OCI-M2 (cell line): Measurements from ENCODE around the gene TMPRSS6.

Experiments
- DNase-seq: peaks from one replicate; lab custom pipeline; 2025; ENCODE audit not compliant: unreplicated experiment; lab: John Stamatoyannopoulos, UW

The TMPRSS6 gene

GRCh38 chr22:37067428-37067827 lies 42.1 kb downstream of the TMPRSS6 start:
- DNase-seq = no peak

GRCh38 chr22:37065961-37066360 lies 43.6 kb downstream of the TMPRSS6 start:
- DNase-seq = no peak

GRCh38 chr22:37065180-37065579 lies 44.3 kb downstream of the TMPRSS6 start:
- no peak for DNase-seq

- DNase-seq = no peak
Observed at GRCh38 chr22:37064553-37064952, 45.0 kb downstream of the TMPRSS6 start.

GRCh38 chr22:37063431-37064420 lies 45.8 kb downstream of the TMPRSS6 start:
- DNase-seq = no peak

- no peak for DNase-seq
Observed at GRCh38 chr22:37062702-37063381, 46.7 kb downstream of the TMPRSS6 start.

- no peak for DNase-seq
Observed at GRCh38 chr22:37062376-37062675, 47.2 kb downstream of the TMPRSS6 start.

GRCh38 chr22:37061611-37062375 lies 47.7 kb downstream of the TMPRSS6 start:
- no peak for DNase-seq

- DNase-seq = no peak
Observed at GRCh38 chr22:37060801-37061610, 48.5 kb downstream of the TMPRSS6 start.

- no peak for DNase-seq
Observed at GRCh38 chr22:37059876-37060449, 49.5 kb downstream of the TMPRSS6 start.

- no peak for DNase-seq
Observed at GRCh38 chr22:37058917-37059701, 50.4 kb downstream of the TMPRSS6 start.

GRCh38 chr22:37057796-37058510 lies 51.6 kb downstream of the TMPRSS6 start:
- DNase-seq = no peak

GRCh38 chr22:37057226-37057625 lies 52.3 kb downstream of the TMPRSS6 start:
- DNase-seq = no peak

GRCh38 chr22:37056246-37056645 lies 53.3 kb downstream of the TMPRSS6 start:
- DNase-seq = no peak

- DNase-seq = no peak
Observed at GRCh38 chr22:37054600-37055365, 54.7 kb downstream of the TMPRSS6 start.

- DNase-seq = no peak
Observed at GRCh38 chr22:37054056-37054395, 55.5 kb downstream of the TMPRSS6 start.

- DNase-seq = no peak
Observed at GRCh38 chr22:37053310-37054055, 56.0 kb downstream of the TMPRSS6 start.
